Adipose tissue (tissue), 3 donors: ENCODE data around the gene APBA1. TPM values are rescaled to one million over a fixed set of nuclear protein-coding genes. Genes with fewer than 3 reads are reported as not detected.
"Not testable (repeated sequence)": the region's sequence is repeated elsewhere in the genome, so short reads cannot be mapped to it uniquely, and the experiment has no call there.

Source experiments
- H3K27ac ChIP-seq: one replicate; pipeline ENCODE4 v1.5.1; 2013; ENCODE audit warnings: low read depth, low read length
- WGBS, 3 donors: extraction: QIAGEN DNeasy Blood & Tissue Kit; methylation state at CpG; one replicate each; pipeline ENCODE4 v1.1.7; 2013; 5-methylcytosine and 5-hydroxymethylcytosine counted together
- polyA plus RNA-seq, 3 donors: library from polyadenylated mRNA; stranded (reverse); fragments of 200-250 nt; gene quantifications; one replicate each; pipeline ENCODE4 v1.2.3, GENCODE V29; 2013
- donor health status: healthy with polysubstance abuse.
- donor health status: Bipolar disorder and iron deficiency.
- donor health status: healthy.

APBA1 gene
- polyA plus RNA-seq, 3 donors: 1.6 to 1.8 (median 1.7) TPM

- 84 to 91% (median 89%) methylated on average over 5 of the region's 5 CpGs for WGBS, 3 donors
- H3K27ac ChIP-seq: no peak overlapping the region
Observed at GRCh38 chr9:69442486-69442885, 229.7 kb downstream of the APBA1 start.

GRCh38 chr9:69440254-69440955, 231.8 kb downstream of the APBA1 start:
- WGBS, 3 donors: 92 to 93% (median 92%) methylated on average over 15 of the region's 15 CpGs

GRCh38 chr9:69439654-69440053, 232.5 kb downstream of the APBA1 start:
- WGBS, 3 donors: 85 to 94% (median 89%) methylated on average over 4 of the region's 4 CpGs
- not testable (repeated sequence) for H3K27ac ChIP-seq

More at GRCh38 chr9:69440254-69440955, 231.8 kb downstream of the APBA1 start:
- H3K27ac ChIP-seq: not testable (repeated sequence)

GRCh38 chr9:69433968-69434367, 238.2 kb downstream of the APBA1 start:
- 94 to 98% (median 97%) methylated on average over 6 of the region's 6 CpGs for WGBS, 3 donors
- H3K27ac ChIP-seq: no peak overlapping the region

GRCh38 chr9:69433392-69433791, 238.8 kb downstream of the APBA1 start:
- H3K27ac ChIP-seq: no peak overlapping the region
- 37 to 63% (median 59%) methylated on average over 1 of the region's 1 CpG for WGBS, 3 donors

- H3K27ac ChIP-seq: no peak overlapping the region
- WGBS, 3 donors: 92 to 95% (median 94%) methylated on average over 11 of the region's 11 CpGs
Observed at GRCh38 chr9:69432623-69433022, 239.5 kb downstream of the APBA1 start.

- no peak overlapping the region for H3K27ac ChIP-seq
- WGBS, 3 donors: 84 to 95% (median 86%) methylated on average over 1 of the region's 1 CpG
Observed at GRCh38 chr9:69431777-69432176, 240.4 kb downstream of the APBA1 start.

- WGBS, 3 donors: 87 to 91% (median 91%) methylated on average over 13 of the region's 13 CpGs
Observed at GRCh38 chr9:69431203-69431602, 241.0 kb downstream of the APBA1 start.

GRCh38 chr9:69430206-69430605, 242.0 kb downstream of the APBA1 start:
- 77 to 87% (median 83%) methylated on average over 4 of the region's 4 CpGs for WGBS, 3 donors
- no peak overlapping the region for H3K27ac ChIP-seq

More at GRCh38 chr9:69431203-69431602, 241.0 kb downstream of the APBA1 start:
- H3K27ac ChIP-seq: no peak overlapping the region

- WGBS, 3 donors: 72 to 85% (median 79%) methylated on average over 6 of the region's 6 CpGs
- no peak overlapping the region for H3K27ac ChIP-seq
Observed at GRCh38 chr9:69429281-69429680, 242.9 kb downstream of the APBA1 start.

GRCh38 chr9:69428017-69428785, 244.0 kb downstream of the APBA1 start:
- no peak overlapping the region for H3K27ac ChIP-seq
- 84 to 94% (median 92%) methylated on average over 15 of the region's 15 CpGs for WGBS, 3 donors

GRCh38 chr9:69427286-69427685, 244.9 kb downstream of the APBA1 start:
- no peak overlapping the region for H3K27ac ChIP-seq
- 80 to 83% (median 80%) methylated on average over 4 of the region's 4 CpGs for WGBS, 3 donors

GRCh38 chr9:69425136-69425801, 246.9 kb downstream of the APBA1 start:
- 87 to 88% (median 88%) methylated on average over 17 of the region's 17 CpGs for WGBS, 3 donors
- no peak overlapping the region for H3K27ac ChIP-seq

- 53 to 58% (median 57%) methylated on average over 16 of the region's 16 CpGs for WGBS, 3 donors
- H3K27ac ChIP-seq: no peak overlapping the region
Observed at GRCh38 chr9:69421908-69422801, 250.0 kb downstream of the APBA1 start.

- H3K27ac ChIP-seq: no peak overlapping the region
- 73 to 91% (median 86%) methylated on average over 10 of the region's 10 CpGs for WGBS, 3 donors
Observed at GRCh38 chr9:69420611-69421270, 251.4 kb downstream of the APBA1 start.

GRCh38 chr9:69412741-69413150, 259.4 kb downstream of the APBA1 start:
- no peak overlapping the region for H3K27ac ChIP-seq
- 28 to 35% (median 34%) methylated on average over 19 to 20 of the region's 20 CpGs for WGBS, 3 donors

GRCh38 chr9:69411931-69412740, 260.0 kb downstream of the APBA1 start:
- H3K27ac ChIP-seq: no peak overlapping the region
- WGBS, 3 donors: 59 to 68% (median 61%) methylated on average over 52 of the region's 52 CpGs
